ENCODE measurements around the gene DTHD1. TPM values are rescaled to one million over a fixed set of nuclear protein-coding genes. Genes with fewer than 3 reads are reported as not detected.

The DTHD1 gene
- under 1 TPM; 0.29 to 0.48 (median 0.33) TPM for total RNA-seq

- H3K4me1 ChIP-seq, result no peaks in the 10 kb centered on the region
- no peak within 1 kb of the TSS for H3K27ac ChIP-seq
- DNase-seq (ENCODE audit: low spot score in 2 of 2), result no peak
- no peak for TF ChIP-seq POLR2AphosphoS5 (IDR thresholded peaks at IDR 0.05)
- TF ChIP-seq POLR2A (IDR thresholded peaks at IDR 0.05), result no peak
- no peak for TF ChIP-seq CTCF (IDR thresholded peaks at IDR 0.05)
- no peak within 1 kb of the TSS for H3K4me3 ChIP-seq
- no peaks in the 10 kb centered on the region for H3K9me3 ChIP-seq
- no peaks in the 10 kb centered on the region for H3K36me3 ChIP-seq
- intact Hi-C loops (cut with DNase I; ENCODE audit: low total_unique reads), result no loop called here
- no peaks in the 10 kb centered on the region for H3K27me3 ChIP-seq
Measured at GRCh38 chr4:36281384-36282106, at the start of gene DTHD1. Gene DTHD1, plus strand, starts transcription at chr4:36281616. Its CDS starts 143 bp downstream, at chr4:36281759.

- intact Hi-C loops (cut with DNase I; ENCODE audit: low total_unique reads), result no loop called here
- Histone ChIP-seq H3K36me3 (no peaks in the 10 kb centered on the region), H3K27me3 (no peaks in the 10 kb centered on the region), H3K27ac (no peak overlapping the region), H3K4me3 (no peak overlapping the region), H3K4me1 (no peaks in the 10 kb centered on the region), H3K9me3 (no peaks in the 10 kb centered on the region)
- DNase-seq (ENCODE audit: low spot score in 2 of 2), result no peak
- TF ChIP-seq POLR2AphosphoS5 (IDR thresholded peaks at IDR 0.05) (no peak), CTCF (IDR thresholded peaks at IDR 0.05) (no peak), POLR2A (IDR thresholded peaks at IDR 0.05) (no peak)
Measured at GRCh38 chr4:36233567-36234266, 47.7 kb upstream of the DTHD1 start.

- H3K4me1 ChIP-seq, result no peaks in the 10 kb centered on the region
- intact Hi-C loops (cut with DNase I; ENCODE audit: low total_unique reads), result no loop called here
- H3K27me3 ChIP-seq, result no peaks in the 10 kb centered on the region
- no peaks in the 10 kb centered on the region for H3K36me3 ChIP-seq
- no peaks in the 10 kb centered on the region for H3K9me3 ChIP-seq
- no peak for DNase-seq (ENCODE audit: low spot score in 2 of 2)
- no peak for TF ChIP-seq POLR2AphosphoS5 (IDR thresholded peaks at IDR 0.05)
- no peak for TF ChIP-seq CTCF (IDR thresholded peaks at IDR 0.05)
- no peak for TF ChIP-seq POLR2A (IDR thresholded peaks at IDR 0.05)
- no peak overlapping the region for H3K4me3 ChIP-seq
- no peak overlapping the region for H3K27ac ChIP-seq
Measured at GRCh38 chr4:36235306-36235705, 46.1 kb upstream of the DTHD1 start.

- TF ChIP-seq POLR2A (IDR thresholded peaks at IDR 0.05), result no peak
- TF ChIP-seq POLR2AphosphoS5 (IDR thresholded peaks at IDR 0.05), result no peak
- no peak for TF ChIP-seq CTCF (IDR thresholded peaks at IDR 0.05)
- DNase-seq (ENCODE audit: low spot score in 2 of 2), result no peak
- no peak overlapping the region for H3K27ac ChIP-seq
- no peaks in the 10 kb centered on the region for H3K36me3 ChIP-seq
- intact Hi-C loops (cut with DNase I; ENCODE audit: low total_unique reads), result no loop called here
- no peak overlapping the region for H3K4me3 ChIP-seq
- no peaks in the 10 kb centered on the region for H3K9me3 ChIP-seq
- no peaks in the 10 kb centered on the region for H3K4me1 ChIP-seq
- H3K27me3 ChIP-seq, result no peaks in the 10 kb centered on the region
Measured at GRCh38 chr4:36236159-36236558, 45.3 kb upstream of the DTHD1 start.
